Anterior cingulate cortex (tissue), 58 donors: ENCODE results near the gene ACAP2.
"Not testable (repeated sequence)": the region's sequence is repeated elsewhere in the genome, so short reads cannot be mapped to it uniquely, and the experiment has no call there.

Experiments
- DNase-seq, 58 donors: peaks; one replicate each; lab custom pipeline; 2025; lab: John Stamatoyannopoulos, UW

ACAP2 gene

GRCh38 chr3:195306369-195306768, 136.5 kb downstream of the ACAP2 start:
- no peak for DNase-seq

GRCh38 chr3:195302431-195302830, 140.4 kb downstream of the ACAP2 start:
- DNase-seq = no peak

- DNase-seq = no peak
Measured at GRCh38 chr3:195297446-195297845, 145.4 kb downstream of the ACAP2 start.

- DNase-seq = no peak
Measured at GRCh38 chr3:195296662-195297061, 146.2 kb downstream of the ACAP2 start.

GRCh38 chr3:195291121-195291520, 151.7 kb downstream of the ACAP2 start:
- DNase-seq = no peak

GRCh38 chr3:195290643-195291042, 152.2 kb downstream of the ACAP2 start:
- not testable (repeated sequence) for DNase-seq

GRCh38 chr3:195286115-195286872, 156.5 kb downstream of the ACAP2 start:
- DNase-seq = no peak

- no peak for DNase-seq
Measured at GRCh38 chr3:195285372-195285771, 157.4 kb downstream of the ACAP2 start.

- DNase-seq = no peak
Measured at GRCh38 chr3:195284842-195285241, 158.0 kb downstream of the ACAP2 start.

GRCh38 chr3:195282961-195283360, 159.9 kb downstream of the ACAP2 start:
- no peak for DNase-seq

- DNase-seq = no peak
Measured at GRCh38 chr3:195274259-195274966, 168.4 kb downstream of the ACAP2 start.

GRCh38 chr3:195271410-195272243, 171.2 kb downstream of the ACAP2 start:
- peak in 56 of 58 donors; percentile 42 to 89 (median 81) for DNase-seq

GRCh38 chr3:195270817-195271409, 171.9 kb downstream of the ACAP2 start, which contains the start of gene XXYLT1:
TSS of gene XXYLT1 (minus strand) at chr3:195271159. CDS start at chr3:195271058, 101 bp downstream.
- DNase-seq = peak in 56 of 58 donors; percentile 50 to 90 (median 82)

- peak in 14 of 58 donors; percentile 10 to 65 (median 37) for DNase-seq
Measured at GRCh38 chr3:195270079-195270816, 172.6 kb downstream of the ACAP2 start.

GRCh38 chr3:195269375-195270078, 173.3 kb downstream of the ACAP2 start:
- DNase-seq = no peak

- no peak for DNase-seq
Measured at GRCh38 chr3:195268576-195269309, 174.1 kb downstream of the ACAP2 start.

- DNase-seq = no peak
Measured at GRCh38 chr3:195267096-195267495, 175.7 kb downstream of the ACAP2 start.

- no peak for DNase-seq
Measured at GRCh38 chr3:195266428-195266827, 176.4 kb downstream of the ACAP2 start.
